MCF 10A (cell line): Measurements from ENCODE around the gene GSE1. TPM values are rescaled to one million over a fixed set of nuclear protein-coding genes. Genes with fewer than 3 reads are reported as not detected.

Source experiments
- BruUV-seq: library from RNA; stranded (reverse); fragments of 400-500 nt; replicated peaks from 2 replicates; lab custom pipeline; 2021; lab: Mats Ljungman, UMichigan
- CTCF ChIA-PET: fragments of 300-600 bp; sonication (Branson Sonifier 250); formaldehyde crosslinking; extraction: SDS; loops from one replicate; lab custom pipeline; 2021; ENCODE audit warnings: antibody characterized with exemption, inconsistent platforms; lab: Yijun Ruan, JAX
- POLR2A ChIA-PET: fragments of 300-600, 350-650 bp; sonication (Branson Sonifier 250); formaldehyde crosslinking; extraction: SDS; loops from one replicate; lab custom pipeline; 2020; ENCODE audit warnings: antibody characterized with exemption, inconsistent platforms; lab: Yijun Ruan, JAX
- DNase-seq: peaks from one replicate; pipeline ENCODE4 v3.0.0-alpha.2; 2018; ENCODE audit not compliant: unreplicated experiment
- H3K27ac Mint-ChIP-seq: one replicate; pipeline ENCODE4 v1.8.0; 2022; ENCODE audit warnings: mild to moderate bottlenecking, low read depth, mixed read lengths; ENCODE audit not compliant: unreplicated experiment
- H3K27me3 Mint-ChIP-seq: one replicate; pipeline ENCODE4 v1.8.0; 2022; ENCODE audit warnings: mixed read lengths; ENCODE audit not compliant: insufficient read depth, unreplicated experiment
- H3K36me3 Mint-ChIP-seq: one replicate; pipeline ENCODE4 v1.8.0; 2022; ENCODE audit warnings: mild to moderate bottlenecking, moderate library complexity, mixed read lengths; ENCODE audit not compliant: insufficient read depth, unreplicated experiment
- H3K4me1 Mint-ChIP-seq: one replicate; pipeline ENCODE4 v1.8.0; 2022; ENCODE audit warnings: mixed read lengths; ENCODE audit not compliant: insufficient read depth, unreplicated experiment
- H3K4me3 Mint-ChIP-seq: one replicate; pipeline ENCODE4 v1.8.0; 2022; ENCODE audit warnings: mild to moderate bottlenecking, moderate library complexity, mixed read lengths; ENCODE audit not compliant: unreplicated experiment
- H3K9me3 Mint-ChIP-seq: one replicate; pipeline ENCODE4 v1.8.0; 2022; ENCODE audit warnings: mixed read lengths; ENCODE audit not compliant: unreplicated experiment
- CTCF ChIP-seq: fragments of 200-600 bp; IDR thresholded peaks from one replicate; pipeline ENCODE4 v1.8.0; 2022; ENCODE audit warnings: antibody characterized with exemption, mild to moderate bottlenecking; ENCODE audit not compliant: unreplicated experiment
- intact Hi-C: fragments of 100-400 bp; cut with micrococcal nuclease; formaldehyde crosslinking; loops from 2 replicates; pipeline ENCODE4 v1.14.1; 2022
- total RNA-seq: library from RNA; stranded (reverse); gene quantifications from 2 replicates; pipeline ENCODE4 v1.2.3, GENCODE V29; 2022

The GSE1 gene
- total RNA-seq, 1 experiment from 2014 or later, result 52.9 TPM

GRCh38 chr16:85719605-85720301 is 106.6 kb downstream of the GSE1 start:
- no peak for DNase-seq
- ChIA-PET POLR2A (interaction anchor here (1.0 to 1.2 kb wide), 2 partner anchors 18 to 28 kb away, joined by 3 read pairs; no protein-coding TSS in a partner anchor), CTCF (interaction anchor here (0.6 to 2.0 kb wide), 13 partner anchors 11 to 874 kb away, joined by 3 to 8 read pairs (median 3); no protein-coding TSS in a partner anchor)
- Mint-ChIP-seq H3K27ac (no peak overlapping the region), H3K4me1 (peaks cover 7% of the 10 kb centered on the region), H3K9me3 (no peaks in the 10 kb centered on the region), H3K4me3 (no peak overlapping the region), H3K36me3 (peaks cover 5% of the 10 kb centered on the region), H3K27me3 (no peaks in the 10 kb centered on the region)
- intact Hi-C loops, result loop anchor here (5.0 kb wide), 1 partner anchor 442 kb away; no protein-coding TSS in a partner anchor
- BruUV-seq, result no TSS peak
- no peak for TF ChIP-seq CTCF

GRCh38 chr16:85720302-85720637 is 107.1 kb downstream of the GSE1 start:
- intact Hi-C loops, result no loop called here
- no peaks in the 10 kb centered on the region for H3K27me3 Mint-ChIP-seq
- H3K4me3 Mint-ChIP-seq, result no peak overlapping the region
- H3K4me1 Mint-ChIP-seq, result peaks cover 7% of the 10 kb centered on the region
- ChIA-PET CTCF (interaction anchor here (0.7 to 2.0 kb wide), 8 partner anchors 11 to 1188 kb away, joined by 3 to 8 read pairs (median 4); no protein-coding TSS in a partner anchor), POLR2A (interaction anchor here (1.0 to 1.2 kb wide), 2 partner anchors 18 to 27 kb away, joined by 3 read pairs; no protein-coding TSS in a partner anchor)
- H3K9me3 Mint-ChIP-seq, result no peaks in the 10 kb centered on the region
- no TSS peak for BruUV-seq
- TF ChIP-seq CTCF, result no peak
- H3K27ac Mint-ChIP-seq, result no peak overlapping the region
- DNase-seq, result peak; percentile 92
- peaks cover 5% of the 10 kb centered on the region for H3K36me3 Mint-ChIP-seq

- H3K36me3 Mint-ChIP-seq, result peaks cover 5% of the 10 kb centered on the region
- peaks cover 7% of the 10 kb centered on the region for H3K4me1 Mint-ChIP-seq
- TF ChIP-seq CTCF, result no peak
- no peaks in the 10 kb centered on the region for H3K9me3 Mint-ChIP-seq
- intact Hi-C loops, result no loop called here
- ChIA-PET CTCF (interaction anchor here (0.6 kb wide), 1 partner anchor 608 kb away, joined by 3 read pairs; no protein-coding TSS in a partner anchor), POLR2A (interaction anchor here (0.6 to 1.7 kb wide), 2 partner anchors 20 to 24 kb away, joined by 3 to 5 read pairs; no protein-coding TSS in a partner anchor)
- BruUV-seq, result no TSS peak
- H3K27ac Mint-ChIP-seq, result no peak overlapping the region
- no peak overlapping the region for H3K4me3 Mint-ChIP-seq
- no peak for DNase-seq
- no peaks in the 10 kb centered on the region for H3K27me3 Mint-ChIP-seq
Observed at GRCh38 chr16:85722128-85722893, 109.2 kb downstream of the GSE1 start.
